Mammary epithelial cell (primary cell): ENCODE measurements around the gene ZNF804B.

Experiments used
- EZH2 ChIP-seq: IDR thresholded peaks from 2 replicates; pipeline ENCODE4 v1.6.1; 2012; ENCODE audit warnings: low read length, inconsistent platforms, borderline replicate concordance
- TF ChIP-seq, protein P1 (sequence below), 2 donors: IDR thresholded peaks in 1 of 2; conservative IDR thresholded peaks in 1 of 2; 2 replicates each; pipeline ENCODE4 v1.5.1; 2011 to 2012; ENCODE audit warnings: inconsistent platforms in 2 of 2, low read length in 2 of 2, mild to moderate bottlenecking in 2 of 2, control low read depth in 1 of 2, low read depth in 1 of 2; ENCODE audit not compliant: insufficient read depth in 1 of 2; ENCODE audit errors: extremely low read depth in 1 of 2

DNA sequence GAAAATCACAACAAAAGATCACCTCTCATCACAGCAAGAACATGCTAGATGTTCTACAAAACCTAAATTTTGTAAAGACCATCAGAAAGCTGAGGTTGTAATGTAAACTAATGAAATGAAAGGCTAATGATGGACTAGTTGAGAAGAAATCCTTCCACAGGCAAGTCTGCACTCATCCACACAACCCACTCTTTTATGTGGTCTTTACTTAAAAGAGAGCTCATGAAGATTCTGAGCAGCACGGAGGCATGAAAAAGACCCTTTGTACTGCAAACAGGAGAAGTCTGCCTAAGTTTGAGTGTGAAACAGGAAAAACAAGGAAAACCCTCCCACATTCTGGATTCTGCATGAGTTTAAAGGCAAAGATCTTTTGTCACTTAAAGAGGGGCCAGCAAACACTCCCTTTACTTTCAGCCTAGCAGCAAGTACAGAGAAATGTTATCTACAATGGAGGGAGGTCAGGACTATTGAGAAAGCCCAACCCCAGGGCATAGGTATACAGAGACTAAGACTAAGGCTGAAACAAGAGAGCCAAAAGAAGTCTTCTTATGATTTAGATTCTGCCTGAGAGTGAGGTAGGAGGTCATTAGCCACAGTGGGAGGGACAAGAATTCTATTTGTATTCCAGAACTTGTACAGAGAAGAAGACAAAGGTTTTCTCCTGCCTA lies 557.2 kb downstream of the ZNF804B start:
- TF ChIP-seq, protein P1, sequence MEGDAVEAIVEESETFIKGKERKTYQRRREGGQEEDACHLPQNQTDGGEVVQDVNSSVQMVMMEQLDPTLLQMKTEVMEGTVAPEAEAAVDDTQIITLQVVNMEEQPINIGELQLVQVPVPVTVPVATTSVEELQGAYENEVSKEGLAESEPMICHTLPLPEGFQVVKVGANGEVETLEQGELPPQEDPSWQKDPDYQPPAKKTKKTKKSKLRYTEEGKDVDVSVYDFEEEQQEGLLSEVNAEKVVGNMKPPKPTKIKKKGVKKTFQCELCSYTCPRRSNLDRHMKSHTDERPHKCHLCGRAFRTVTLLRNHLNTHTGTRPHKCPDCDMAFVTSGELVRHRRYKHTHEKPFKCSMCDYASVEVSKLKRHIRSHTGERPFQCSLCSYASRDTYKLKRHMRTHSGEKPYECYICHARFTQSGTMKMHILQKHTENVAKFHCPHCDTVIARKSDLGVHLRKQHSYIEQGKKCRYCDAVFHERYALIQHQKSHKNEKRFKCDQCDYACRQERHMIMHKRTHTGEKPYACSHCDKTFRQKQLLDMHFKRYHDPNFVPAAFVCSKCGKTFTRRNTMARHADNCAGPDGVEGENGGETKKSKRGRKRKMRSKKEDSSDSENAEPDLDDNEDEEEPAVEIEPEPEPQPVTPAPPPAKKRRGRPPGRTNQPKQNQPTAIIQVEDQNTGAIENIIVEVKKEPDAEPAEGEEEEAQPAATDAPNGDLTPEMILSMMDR (conservative IDR thresholded peaks at IDR 0.05 in 1 of 2, IDR thresholded peaks at IDR 0.05 in 1 of 2; ENCODE audit: extremely low read depth in 1 of 2, insufficient read depth in 1 of 2, low read depth in 1 of 2, low read length in 2 of 2) = no peak
- TF ChIP-seq EZH2 = no peak
